Central memory CD8-positive, alpha-beta T cell (primary cell): ENCODE measurements around the gene NPC2.

Experiments
- ATAC-seq: fragments of 150-1000 bp; cut with Tn5 transposase; replicated peaks from 2 replicates; pipeline ENCODE4 v1.10.0; 2022; ENCODE audit warnings: mild to moderate bottlenecking, moderate FRiP score, moderate number of reproducible peaks; ENCODE audit not compliant: poor library complexity, severe bottlenecking; ENCODE audit errors: extremely low read depth
- DNase-seq, 2 donors: peaks; one replicate each; pipeline ENCODE4 v3.0.0; 2021; ENCODE audit warnings: low spot score in 2 of 2
- H3K27ac Mint-ChIP-seq: one replicate; pipeline ENCODE4 v1.8.0; 2022; ENCODE audit warnings: low read depth, mild to moderate bottlenecking, moderate library complexity, mixed read lengths
- H3K27me3 Mint-ChIP-seq: one replicate; pipeline ENCODE4 v1.8.0; 2022; ENCODE audit warnings: mixed read lengths
- H3K36me3 Mint-ChIP-seq: one replicate; pipeline ENCODE4 v1.8.0; 2022; ENCODE audit warnings: mild to moderate bottlenecking, moderate library complexity, mixed read lengths; ENCODE audit not compliant: insufficient read depth
- H3K4me1 Mint-ChIP-seq: one replicate; pipeline ENCODE4 v1.8.0; 2022; ENCODE audit warnings: mixed read lengths
- H3K4me3 Mint-ChIP-seq: one replicate; pipeline ENCODE4 v1.8.0; 2022; ENCODE audit warnings: mild to moderate bottlenecking, moderate library complexity, mixed read lengths
- H3K9me3 Mint-ChIP-seq: one replicate; pipeline ENCODE4 v1.8.0; 2022; ENCODE audit warnings: mixed read lengths

The NPC2 gene

DNA sequence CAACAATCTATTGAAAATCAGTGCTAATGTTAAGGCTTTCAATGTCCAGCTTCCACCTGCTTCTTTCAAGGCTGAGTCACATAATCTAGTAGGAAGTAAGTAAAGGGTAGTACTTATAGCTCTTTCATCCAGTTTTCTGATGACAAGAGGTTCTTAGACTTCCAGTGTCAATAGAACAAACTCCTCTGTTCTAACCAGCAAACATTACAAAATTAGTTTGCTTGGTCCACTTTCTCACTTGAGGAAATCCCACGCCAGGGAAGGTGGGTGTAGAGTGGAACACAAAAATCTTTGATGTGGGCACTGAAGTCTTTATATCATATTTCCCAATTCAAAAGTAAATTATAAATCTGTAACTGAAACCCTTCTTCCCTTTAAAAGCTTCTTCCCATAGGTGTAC lies 2.6 kb downstream of the NPC2 start:
- H3K27me3 Mint-ChIP-seq, result no peaks in the 10 kb centered on the region
- peaks cover 18% of the 10 kb centered on the region for H3K4me1 Mint-ChIP-seq
- no peaks in the 10 kb centered on the region for H3K9me3 Mint-ChIP-seq
- no peak for ATAC-seq
- no peak overlapping the region for H3K27ac Mint-ChIP-seq
- peaks cover 11% of the 10 kb centered on the region for H3K36me3 Mint-ChIP-seq
- no peak overlapping the region for H3K4me3 Mint-ChIP-seq
- no peak for DNase-seq

GRCh38 chr14:74488786-74489397 lies 4.2 kb downstream of the NPC2 start:
- Mint-ChIP-seq H3K4me1 (peaks cover 4% of the 10 kb centered on the region), H3K4me3 (no peak overlapping the region), H3K27ac (no peak overlapping the region), H3K9me3 (no peaks in the 10 kb centered on the region), H3K36me3 (peaks cover 12% of the 10 kb centered on the region), H3K27me3 (no peaks in the 10 kb centered on the region)
- no peak for ATAC-seq
- no peak for DNase-seq

GRCh38 chr14:74486164-74486563 lies 6.9 kb downstream of the NPC2 start:
- DNase-seq, result no peak
- no peak for ATAC-seq
- Mint-ChIP-seq H3K4me1 (no peaks in the 10 kb centered on the region), H3K4me3 (no peak overlapping the region), H3K36me3 (peaks cover 15% of the 10 kb centered on the region), H3K27ac (no peak overlapping the region), H3K27me3 (no peaks in the 10 kb centered on the region), H3K9me3 (no peaks in the 10 kb centered on the region)

DNA sequence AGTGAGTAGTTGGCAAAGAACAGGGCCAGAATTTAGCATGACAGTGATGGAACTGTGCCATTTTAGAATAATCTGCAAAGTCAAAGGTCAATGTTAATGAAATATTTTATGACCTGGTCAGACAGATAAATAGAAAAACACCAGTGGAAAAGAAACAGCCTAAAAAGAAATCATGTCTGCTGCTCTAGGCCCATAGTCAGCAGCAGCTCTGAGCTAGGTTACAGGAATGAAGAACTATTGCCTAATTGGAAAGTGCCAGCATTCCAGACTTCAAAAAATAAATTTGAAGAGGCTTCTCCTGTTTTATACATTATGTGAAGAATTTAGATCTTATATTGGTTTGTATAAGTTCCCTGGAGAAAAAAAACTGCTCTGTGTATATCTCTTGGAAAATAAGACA lies 9.8 kb downstream of the NPC2 start:
- DNase-seq (no peak), ATAC-seq (no peak)
- Mint-ChIP-seq H3K4me3 (no peak overlapping the region), H3K27ac (no peak overlapping the region), H3K9me3 (no peaks in the 10 kb centered on the region), H3K36me3 (peaks cover 16% of the 10 kb centered on the region), H3K27me3 (no peaks in the 10 kb centered on the region), H3K4me1 (no peaks in the 10 kb centered on the region)

GRCh38 chr14:74482571-74482970 lies 10.5 kb downstream of the NPC2 start:
- no peak for ATAC-seq
- peaks cover 17% of the 10 kb centered on the region for H3K36me3 Mint-ChIP-seq

GRCh38 chr14:74480046-74480445 lies 13.1 kb downstream of the NPC2 start:
- no peaks in the 10 kb centered on the region for H3K9me3 Mint-ChIP-seq
- DNase-seq, result no peak
- no peaks in the 10 kb centered on the region for H3K4me1 Mint-ChIP-seq
- no peak for ATAC-seq
- H3K27ac Mint-ChIP-seq, result no peak overlapping the region
- no peaks in the 10 kb centered on the region for H3K27me3 Mint-ChIP-seq
- H3K4me3 Mint-ChIP-seq, result no peak overlapping the region
- peaks cover 10% of the 10 kb centered on the region for H3K36me3 Mint-ChIP-seq

More at GRCh38 chr14:74482571-74482970, 10.5 kb downstream of the NPC2 start:
- H3K27me3 Mint-ChIP-seq, result no peaks in the 10 kb centered on the region
- H3K9me3 Mint-ChIP-seq, result no peaks in the 10 kb centered on the region
- no peaks in the 10 kb centered on the region for H3K4me1 Mint-ChIP-seq
- H3K4me3 Mint-ChIP-seq, result no peak overlapping the region
- DNase-seq, result no peak
- H3K27ac Mint-ChIP-seq, result no peak overlapping the region

GRCh38 chr14:74478996-74479635 lies 14.0 kb downstream of the NPC2 start:
- peaks cover 8% of the 10 kb centered on the region for H3K36me3 Mint-ChIP-seq
- no peak for ATAC-seq
- H3K4me1 Mint-ChIP-seq, result no peaks in the 10 kb centered on the region
- no peaks in the 10 kb centered on the region for H3K27me3 Mint-ChIP-seq
- H3K27ac Mint-ChIP-seq, result no peak overlapping the region
- no peaks in the 10 kb centered on the region for H3K9me3 Mint-ChIP-seq
- no peak overlapping the region for H3K4me3 Mint-ChIP-seq
- no peak for DNase-seq

DNA sequence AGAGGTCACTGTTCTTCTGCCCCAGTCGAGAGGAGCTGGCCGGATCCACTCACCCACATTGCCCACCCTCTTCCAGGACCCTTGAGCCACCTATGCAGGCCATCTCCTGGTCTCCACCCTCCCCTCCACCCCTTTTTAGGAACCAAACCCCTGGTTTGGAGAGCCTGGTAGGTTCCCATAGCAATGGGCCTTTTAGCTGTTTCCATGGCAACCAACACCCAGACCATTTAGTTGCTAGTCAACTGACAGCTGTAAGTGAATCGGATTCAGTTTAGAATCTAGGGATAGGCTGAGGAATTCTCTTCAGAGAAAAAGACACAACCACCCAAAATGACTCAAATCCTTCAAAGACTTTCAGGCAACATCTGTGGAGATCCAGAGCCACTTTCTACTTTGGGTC lies 16.5 kb downstream of the NPC2 start:
- H3K4me3 Mint-ChIP-seq, result no peak overlapping the region
- H3K36me3 Mint-ChIP-seq, result peaks cover 3% of the 10 kb centered on the region
- H3K27ac Mint-ChIP-seq, result no peak overlapping the region
- H3K4me1 Mint-ChIP-seq, result no peaks in the 10 kb centered on the region
- no peaks in the 10 kb centered on the region for H3K9me3 Mint-ChIP-seq
- no peaks in the 10 kb centered on the region for H3K27me3 Mint-ChIP-seq
- no peak for ATAC-seq
- no peak for DNase-seq

DNA sequence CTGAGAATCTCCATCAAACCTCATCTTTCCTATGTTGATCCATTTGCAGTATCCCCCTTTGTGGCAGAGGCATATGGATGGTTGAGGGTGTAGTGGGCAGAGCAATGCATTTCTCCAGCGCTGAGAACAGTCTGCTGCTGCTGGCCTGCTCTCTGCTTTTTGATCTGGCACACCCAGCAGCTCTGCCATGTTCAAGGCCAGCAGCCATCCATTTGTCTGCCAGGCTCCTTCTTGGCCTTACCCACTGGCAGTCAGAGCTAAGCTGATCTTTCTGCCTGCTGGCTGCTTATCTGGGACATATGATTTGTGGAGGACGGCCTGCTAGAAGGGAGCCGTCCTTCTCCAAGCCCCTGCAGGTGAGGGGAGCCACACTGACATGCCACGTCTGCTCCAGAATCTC lies 17.0 kb downstream of the NPC2 start:
- DNase-seq (no peak), ATAC-seq (no peak)
- H3K27ac Mint-ChIP-seq, result no peak overlapping the region
- H3K9me3 Mint-ChIP-seq, result no peaks in the 10 kb centered on the region
- H3K36me3 Mint-ChIP-seq, result peaks cover 3% of the 10 kb centered on the region
- H3K27me3 Mint-ChIP-seq, result no peaks in the 10 kb centered on the region
- H3K4me1 Mint-ChIP-seq, result no peaks in the 10 kb centered on the region
- H3K4me3 Mint-ChIP-seq, result no peak overlapping the region

DNA sequence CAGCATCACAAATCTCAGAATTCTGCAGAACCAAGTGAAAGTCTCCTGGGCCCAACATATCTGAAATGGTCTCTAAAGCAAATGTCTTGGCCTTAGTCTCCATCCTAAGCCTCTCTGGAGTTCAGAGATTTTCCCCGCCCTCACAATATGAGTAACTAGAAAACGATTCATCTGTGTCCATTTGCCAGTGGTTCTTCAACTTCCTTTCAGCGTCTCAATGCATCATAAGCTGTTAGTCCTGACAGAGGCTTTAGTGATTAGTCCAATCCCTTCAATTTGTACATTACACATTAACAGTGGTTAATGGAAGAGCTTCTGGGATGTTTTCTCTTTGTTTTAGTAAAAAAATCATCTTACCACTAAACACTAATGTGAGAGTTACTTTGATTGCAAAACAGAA lies 17.4 kb downstream of the NPC2 start:
- no peak overlapping the region for H3K27ac Mint-ChIP-seq
- no peaks in the 10 kb centered on the region for H3K9me3 Mint-ChIP-seq
- DNase-seq (no peak), ATAC-seq (no peak)
- no peak overlapping the region for H3K4me3 Mint-ChIP-seq
- no peaks in the 10 kb centered on the region for H3K4me1 Mint-ChIP-seq
- H3K27me3 Mint-ChIP-seq, result no peaks in the 10 kb centered on the region
- H3K36me3 Mint-ChIP-seq, result peaks cover 3% of the 10 kb centered on the region

DNA sequence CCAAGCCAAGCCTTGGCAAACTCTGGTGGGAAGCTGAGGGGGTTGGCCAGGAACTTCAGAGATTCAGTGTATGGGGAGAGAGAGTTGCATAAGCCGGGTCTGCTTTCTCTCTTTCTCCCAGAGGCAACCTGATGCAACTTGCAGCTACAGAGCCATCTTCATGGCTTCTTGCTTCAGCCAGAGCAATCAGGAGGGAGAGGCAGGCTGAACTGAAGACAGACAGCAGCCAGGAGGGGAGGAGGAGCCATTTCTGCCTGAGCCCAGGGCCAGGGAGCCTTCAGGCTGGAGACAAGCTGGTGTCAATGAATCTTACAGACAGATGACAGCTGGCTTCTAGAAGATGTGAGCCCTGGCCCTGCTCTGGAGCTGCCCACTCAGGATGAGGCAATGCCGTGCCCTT lies 18.7 kb downstream of the NPC2 start:
- no peak overlapping the region for H3K4me3 Mint-ChIP-seq
- H3K27ac Mint-ChIP-seq, result no peak overlapping the region
- H3K9me3 Mint-ChIP-seq, result no peaks in the 10 kb centered on the region
- no peaks in the 10 kb centered on the region for H3K4me1 Mint-ChIP-seq
- peaks cover 3% of the 10 kb centered on the region for H3K36me3 Mint-ChIP-seq
- DNase-seq (no peak), ATAC-seq (no peak)
- H3K27me3 Mint-ChIP-seq, result no peaks in the 10 kb centered on the region

GRCh38 chr14:74472601-74473000 lies 20.5 kb downstream of the NPC2 start:
- H3K4me3 Mint-ChIP-seq, result no peak overlapping the region
- ATAC-seq, result no peak
- H3K27me3 Mint-ChIP-seq, result no peaks in the 10 kb centered on the region
- H3K27ac Mint-ChIP-seq, result no peak overlapping the region
- no peaks in the 10 kb centered on the region for H3K9me3 Mint-ChIP-seq
- H3K4me1 Mint-ChIP-seq, result no peaks in the 10 kb centered on the region
- DNase-seq, result no peak
- H3K36me3 Mint-ChIP-seq, result peaks cover 2% of the 10 kb centered on the region
